NCI-H2171 (cell line): ENCODE data around the gene RBMS1.

Experiments
- DNase-seq: peaks from one replicate; lab custom pipeline; 2025; lab: John Stamatoyannopoulos, UW

RBMS1 gene

GRCh38 chr2:160408173-160408958, 85.2 kb downstream of the RBMS1 start:
- no peak for DNase-seq

GRCh38 chr2:160407393-160408172, 86.0 kb downstream of the RBMS1 start:
- peak; percentile 29 for DNase-seq

- DNase-seq = peak; percentile 6
These were observed 86.8 kb downstream of the RBMS1 start for GRCh38 chr2:160406591-160407392.

GRCh38 chr2:160405077-160405867, 88.3 kb downstream of the RBMS1 start:
- DNase-seq = no peak

GRCh38 chr2:160402997-160403979, 90.3 kb downstream of the RBMS1 start:
- DNase-seq = no peak

- no peak for DNase-seq
These were observed 91.1 kb downstream of the RBMS1 start for GRCh38 chr2:160402501-160402900.

- no peak for DNase-seq
These were observed 91.7 kb downstream of the RBMS1 start for GRCh38 chr2:160401895-160402294.

- DNase-seq = no peak
These were observed 93.7 kb downstream of the RBMS1 start for GRCh38 chr2:160399880-160400279.

- DNase-seq = no peak
These were observed 96.1 kb downstream of the RBMS1 start for GRCh38 chr2:160397530-160397865.

GRCh38 chr2:160394153-160394552, 99.5 kb downstream of the RBMS1 start:
- no peak for DNase-seq

GRCh38 chr2:160392201-160392600, 101.4 kb downstream of the RBMS1 start:
- DNase-seq = no peak

- no peak for DNase-seq
These were observed 102.8 kb downstream of the RBMS1 start for GRCh38 chr2:160390544-160391455.

GRCh38 chr2:160389875-160390274, 103.7 kb downstream of the RBMS1 start:
- DNase-seq = no peak

- DNase-seq = no peak
These were observed 104.9 kb downstream of the RBMS1 start for GRCh38 chr2:160388464-160389263.

GRCh38 chr2:160387558-160388262, 105.9 kb downstream of the RBMS1 start:
- DNase-seq = no peak

GRCh38 chr2:160384791-160385190, 108.8 kb downstream of the RBMS1 start:
- no peak for DNase-seq

- DNase-seq = no peak
These were observed 112.1 kb downstream of the RBMS1 start for GRCh38 chr2:160381425-160381951.

- DNase-seq = no peak
These were observed 113.0 kb downstream of the RBMS1 start for GRCh38 chr2:160380611-160381010.
